Neutrophil (primary cell): ENCODE data around the gene FAM222B.

Experiments
- H3K27ac ChIP-seq: fragments of 200-600 bp; sonication (generic); 2 replicates; pipeline ENCODE4 v1.5.1; 2016; ENCODE audit warnings: mild to moderate bottlenecking, moderate library complexity
- H3K27me3 ChIP-seq: fragments of 200-600 bp; sonication (generic); 2 replicates; pipeline ENCODE4 v1.6.0; 2016; ENCODE audit warnings: mild to moderate bottlenecking
- H3K36me3 ChIP-seq: fragments of 200-600 bp; sonication (generic); 2 replicates; pipeline ENCODE4 v1.5.1; 2017
- H3K4me1 ChIP-seq, 2 experiments: fragments of 200-600 bp in 1 of 2; sonication (generic) in 1 of 2; 1 replicate in 1 of 2; 2 replicates in 1 of 2; pipeline versions ENCODE4 v1.5.1 to v1.6.1; 2013 to 2016; ENCODE audit warnings: low read depth in 1 of 2, low read length in 1 of 2, mild to moderate bottlenecking in 1 of 2, moderate library complexity in 1 of 2; ENCODE audit not compliant: control insufficient read depth in 1 of 2, insufficient read depth in 1 of 2
- H3K4me3 ChIP-seq, 2 experiments: fragments of 200-600 bp in 1 of 2; sonication (generic) in 1 of 2; 1 replicate in 1 of 2; 2 replicates in 1 of 2; pipeline ENCODE4 v1.5.1; 2013 to 2016; ENCODE audit warnings: low read depth in 1 of 2, low read length in 1 of 2, mild to moderate bottlenecking in 1 of 2, moderate library complexity in 1 of 2
- H3K9me3 ChIP-seq: fragments of 200-600 bp; sonication (generic); 2 replicates; pipeline ENCODE4 v1.5.1; 2016
- CTCF ChIP-seq: fragments of 200-600 bp; sonication (generic); IDR thresholded peaks from 2 replicates; pipeline ENCODE4 v1.5.1; 2016; ENCODE audit warnings: antibody characterized with exemption

FAM222B gene

DNA sequence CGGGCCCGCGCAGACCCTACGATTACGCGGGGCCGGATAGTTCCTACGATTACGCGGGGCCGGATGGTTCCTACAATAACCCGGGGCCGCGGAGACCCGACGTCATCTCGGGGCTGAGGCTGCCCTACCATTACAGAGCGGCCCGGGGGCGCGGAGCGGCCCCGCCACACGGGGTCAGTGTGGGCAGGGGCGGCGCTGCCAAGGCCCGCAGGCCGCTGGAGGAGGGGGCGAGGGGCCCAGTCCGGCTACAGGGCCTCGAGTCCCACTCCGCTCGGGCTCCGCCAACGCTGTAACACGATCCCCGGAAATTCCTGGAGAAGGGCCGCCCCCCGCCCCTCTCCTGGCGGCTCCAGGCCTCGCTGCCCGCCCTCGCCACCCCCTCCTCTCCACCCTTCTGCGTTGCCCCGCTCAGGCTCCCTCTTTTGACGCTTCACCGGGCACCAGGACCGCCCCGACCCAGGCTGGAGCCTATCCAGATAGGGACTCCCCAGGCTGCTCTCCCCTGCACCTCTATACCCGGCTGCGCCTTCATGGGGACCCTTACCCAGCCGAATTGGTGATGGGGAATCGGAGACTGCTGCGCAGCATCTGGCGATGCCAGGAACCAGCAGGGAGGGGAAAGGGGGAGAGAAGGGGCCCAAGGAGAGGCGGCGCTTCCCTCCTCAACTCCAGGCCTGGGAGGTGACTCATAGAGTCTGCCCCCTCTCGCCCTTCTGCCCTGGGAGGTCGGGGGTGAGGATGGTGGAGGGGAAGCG is 124.8 kb downstream of the FAM222B start, which contains the start of gene RAB34:
RAB34 (minus strand) TSS at position 291 of the 755 bp plus-strand sequence. CDS start 602 bp downstream, outside the sequence.
- TF ChIP-seq CTCF, result no peak
- Histone ChIP-seq H3K4me3 (peak within 1 kb of the TSS; percentile 46 to 62), H3K27me3 (peaks cover 31% of the 10 kb centered on the region), H3K9me3 (no peaks in the 10 kb centered on the region), H3K4me1 (peaks cover 37 to 41% of the 10 kb centered on the region in 2 experiments), H3K36me3 (peaks cover 7% of the 10 kb centered on the region), H3K27ac (no peak within 1 kb of the TSS)

- no peak for TF ChIP-seq CTCF
- Histone ChIP-seq H3K9me3 (no peaks in the 10 kb centered on the region), H3K4me1 (peaks cover 44 to 49% of the 10 kb centered on the region in 2 experiments), H3K27me3 (peaks cover 31% of the 10 kb centered on the region), H3K4me3 (peak overlapping the region; percentile 46 to 62), H3K36me3 (no peaks in the 10 kb centered on the region), H3K27ac (no peak overlapping the region)
Observed at GRCh38 chr17:28716740-28717577, 125.6 kb downstream of the FAM222B start.

GRCh38 chr17:28715217-28715616 is 127.4 kb downstream of the FAM222B start:
- H3K36me3 ChIP-seq, result no peaks in the 10 kb centered on the region
- H3K4me1 ChIP-seq, result peaks cover 43 to 49% of the 10 kb centered on the region in 2 experiments
- H3K9me3 ChIP-seq, result no peaks in the 10 kb centered on the region
- no peak overlapping the region for H3K4me3 ChIP-seq
- peaks cover 31% of the 10 kb centered on the region for H3K27me3 ChIP-seq
- H3K27ac ChIP-seq, result no peak overlapping the region
- TF ChIP-seq CTCF, result no peak

DNA sequence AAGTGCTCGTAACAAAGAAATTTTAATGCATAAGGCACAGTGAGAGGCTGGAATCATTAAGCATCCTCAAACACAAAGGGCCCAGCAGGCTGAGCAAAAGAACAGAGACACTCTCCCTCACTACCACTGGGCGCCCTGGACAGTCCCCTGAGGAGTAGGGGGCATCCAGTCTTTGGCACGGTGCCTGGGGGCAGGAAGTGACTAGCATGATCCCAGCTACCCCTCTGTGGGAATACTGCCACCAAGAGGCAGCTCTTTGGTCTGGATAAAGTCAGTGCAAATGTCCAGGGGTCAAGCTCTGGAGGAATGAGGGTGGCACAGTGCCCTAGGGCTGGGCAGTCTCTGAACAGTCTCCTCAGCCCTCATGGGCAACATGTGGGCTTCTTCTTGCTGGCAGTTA is 128.3 kb downstream of the FAM222B start:
- peaks cover 31% of the 10 kb centered on the region for H3K27me3 ChIP-seq
- no peaks in the 10 kb centered on the region for H3K9me3 ChIP-seq
- no peak overlapping the region for H3K4me3 ChIP-seq
- H3K36me3 ChIP-seq, result no peaks in the 10 kb centered on the region
- TF ChIP-seq CTCF, result no peak
- no peak overlapping the region for H3K27ac ChIP-seq
- H3K4me1 ChIP-seq, result peaks cover 37 to 43% of the 10 kb centered on the region in 2 experiments

GRCh38 chr17:28712705-28713415 is 129.7 kb downstream of the FAM222B start:
- Histone ChIP-seq H3K9me3 (no peaks in the 10 kb centered on the region), H3K36me3 (no peaks in the 10 kb centered on the region), H3K27me3 (peaks cover 22% of the 10 kb centered on the region), H3K4me1 (peaks cover 29 to 30% of the 10 kb centered on the region in 2 experiments), H3K27ac (peak overlapping the region; percentile 80), H3K4me3 (peak overlapping the region; percentile 86 to 96)
- no peak for TF ChIP-seq CTCF
